K562 (cell line): ENCODE data around the gene GAMT. TPM values are rescaled to one million over a fixed set of nuclear protein-coding genes. Genes with fewer than 3 reads are reported as not detected.

Source experiments
- ATAC-seq: fragments of 200-7000 bp; cut with Tn5 transposase; 3 replicates; pipeline ENCODE4 v1.9.1; 2020; ENCODE audit warnings: moderate library complexity
- BruUV-seq: library from RNA; stranded (reverse); fragments of 400-500 nt; replicated peaks from 2 replicates; lab custom pipeline; 2021; lab: Mats Ljungman, UMichigan
- CTCF ChIA-PET: fragments of 300-600 bp; formaldehyde crosslinking; extraction: SDS; loops from one replicate; lab custom pipeline; 2021; ENCODE audit warnings: low intra/inter-chr PET ratio; lab: Yijun Ruan, JAX
- POLR2A ChIA-PET: fragments of 300-600, 350-650 bp; sonication (Branson Sonifier 250); formaldehyde crosslinking; extraction: SDS; loops from one replicate; lab custom pipeline; 2021; ENCODE audit warnings: antibody characterized with exemption, inconsistent platforms; lab: Yijun Ruan, JAX
- DNase-seq, 4 experiments: peaks; one replicate each; pipeline versions ENCODE4 v3.0.0 to v3.0.0-alpha.2; 2011 to 2018; ENCODE audit warnings: low spot score in 3 of 4, mixed read lengths in 3 of 4; ENCODE audit errors: extremely low read depth in 1 of 4
- FAIRE-seq: peaks from 2 replicates; lab custom pipeline; 2011; peaks lifted over from hg19 to GRCh38; lab: Jason Lieb, UNC
- H2AFZ ChIP-seq: 2 replicates; pipeline ENCODE4 v1.6.0; 2011; ENCODE audit warnings: low read depth, low read length, control low read depth, inconsistent platforms
- H3K27ac ChIP-seq: fragments of 200-600 bp; 3 replicates; pipeline ENCODE4 v1.8.0; 2011; ENCODE audit warnings: low read depth, mild to moderate bottlenecking, control low read depth, inconsistent platforms, low read length, moderate library complexity, mixed read lengths; ENCODE audit errors: extremely low read depth
- H3K27me3 ChIP-seq, 2 experiments: fragments of 300-600 bp in 1 of 2; 2 replicates in 1 of 2; 3 replicates in 1 of 2; pipeline versions ENCODE4 v1.6.0 to v1.8.0; 2011; ENCODE audit warnings: inconsistent platforms in 2 of 2, low read length in 2 of 2, mild to moderate bottlenecking in 1 of 2, mixed read lengths in 1 of 2, moderate library complexity in 1 of 2; ENCODE audit not compliant: control insufficient read depth in 2 of 2, insufficient read depth in 2 of 2
- H3K36me3 ChIP-seq: fragments of 300-600 bp; 3 replicates; pipeline ENCODE4 v1.8.0; 2011; ENCODE audit warnings: mild to moderate bottlenecking, low read length, inconsistent platforms; ENCODE audit not compliant: control insufficient read depth, insufficient read depth
- H3K4me1 ChIP-seq, 2 experiments: fragments of 200-600 bp in 1 of 2; replicated peaks in 1 of 2; 2 replicates in 1 of 2; 3 replicates in 1 of 2; pipeline versions ENCODE4 v1.5.1 to v1.8.0; 2011; ENCODE audit warnings: inconsistent platforms in 2 of 2, low read length in 2 of 2, mild to moderate bottlenecking in 1 of 2, mixed read lengths in 1 of 2, moderate library complexity in 1 of 2; ENCODE audit not compliant: control insufficient read depth in 2 of 2, insufficient read depth in 2 of 2
- H3K4me2 ChIP-seq: 2 replicates; pipeline ENCODE4 v1.6.1; 2011; ENCODE audit warnings: low read length, control low read depth, inconsistent platforms, mixed read lengths; ENCODE audit not compliant: insufficient read depth
- H3K4me3 ChIP-seq: fragments of 200-600 bp; sonication (generic), shearing (Covaris generic); 2 replicates; pipeline ENCODE4 v1.5.1; 2016; ENCODE audit warnings: control low read depth, inconsistent platforms
- H3K79me2 ChIP-seq: fragments of 200-600 bp; 3 replicates; pipeline ENCODE4 v1.8.0; 2011; ENCODE audit warnings: low read length, inconsistent platforms; ENCODE audit not compliant: control insufficient read depth, insufficient read depth
- H3K9ac ChIP-seq, 2 experiments: 2 replicates each; pipeline versions ENCODE4 v1.6.0 to v1.6.1; 2011; ENCODE audit warnings: low read depth in 2 of 2, low read length in 2 of 2, control low read depth in 1 of 2, inconsistent platforms in 1 of 2, mild to moderate bottlenecking in 1 of 2, mixed read lengths in 1 of 2; ENCODE audit not compliant: insufficient read depth in 1 of 2
- H3K9me1 ChIP-seq: one replicate; pipeline ENCODE4 v1.6.0; 2011; ENCODE audit warnings: inconsistent platforms, mild to moderate bottlenecking, low read length, moderate library complexity; ENCODE audit not compliant: control insufficient read depth, insufficient read depth
- H3K9me3 ChIP-seq: replicated peaks from 2 replicates; pipeline ENCODE4 v1.5.1; 2011; ENCODE audit warnings: low read depth, low read length, inconsistent platforms; ENCODE audit not compliant: control insufficient read depth, insufficient read depth
- H4K20me1 ChIP-seq: replicated peaks from 2 replicates; pipeline ENCODE4 v1.6.1; 2011; ENCODE audit warnings: low read length, inconsistent platforms, mixed read lengths; ENCODE audit not compliant: control insufficient read depth, insufficient read depth
- BCOR ChIP-seq: fragments of 450-650 bp; IDR thresholded peaks from 2 replicates; pipeline ENCODE4 v1.6.1; 2016
- CBX1 ChIP-seq: sonication (generic); IDR thresholded peaks from 2 replicates; pipeline ENCODE4 v1.6.1; 2016; ENCODE audit warnings: antibody characterized with exemption, low read depth, mild to moderate bottlenecking
- HDAC1 ChIP-seq, 2 experiments: fragments of 450-650 bp; IDR thresholded peaks; 2 replicates each; pipeline ENCODE4 v1.6.1; 2016 to 2017; ENCODE audit warnings: inconsistent platforms in 1 of 2, mild to moderate bottlenecking in 1 of 2, moderate library complexity in 1 of 2
- HDGF ChIP-seq: fragments of 450-650 bp; IDR thresholded peaks from 2 replicates; pipeline ENCODE4 v1.6.1; 2016
- HNRNPH1 ChIP-seq: fragments of 200-400 bp; formaldehyde crosslinking; optimal IDR thresholded peaks from 2 replicates; pipeline ENCODE3; 2017; ENCODE audit warnings: low read depth, mild to moderate bottlenecking, low read length, moderate library complexity
- MCM5 ChIP-seq: fragments of 450-650 bp; IDR thresholded peaks from 2 replicates; pipeline ENCODE4 v1.6.1; 2016; ENCODE audit warnings: low read depth
- MYBL2 ChIP-seq, 2 experiments: fragments of 450-650 bp in 1 of 2; sonication (generic) in 1 of 2; formaldehyde crosslinking in 1 of 2; IDR thresholded peaks; 2 replicates each; pipeline versions ENCODE4 v1.6.1 to v1.8.1; 2017 to 2022; ENCODE audit warnings: borderline replicate concordance in 1 of 2, inconsistent platforms in 1 of 2, low read depth in 1 of 2, mild to moderate bottlenecking in 1 of 2, missing genetic modification reagents in 1 of 2, moderate library complexity in 1 of 2
- PHF20 ChIP-seq: fragments of 450-650 bp; IDR thresholded peaks from 2 replicates; pipeline ENCODE4 v1.6.1; 2018; ENCODE audit not compliant: partially characterized antibody
- PTBP1 ChIP-seq: fragments of 200-400 bp; formaldehyde crosslinking; IDR thresholded peaks from 2 replicates; pipeline ENCODE4 v1.6.1; 2017; ENCODE audit warnings: low read depth, low read length
- PTTG1 ChIP-seq: fragments of 450-650 bp; IDR thresholded peaks from 2 replicates; pipeline ENCODE4 v1.6.1; 2016; ENCODE audit warnings: low read depth, mild to moderate bottlenecking, missing genetic modification characterization, missing compliant biosample characterization
- SAFB ChIP-seq: fragments of 200-400 bp; formaldehyde crosslinking; IDR thresholded peaks from 2 replicates; pipeline ENCODE4 v1.6.1; 2017; ENCODE audit warnings: low read depth, low read length, borderline replicate concordance
- SMAD2 ChIP-seq: fragments of 150-350 bp; IDR thresholded peaks from 2 replicates; pipeline ENCODE4 v1.6.1; 2014; ENCODE audit warnings: low read depth, mild to moderate bottlenecking, low read length
- SRSF1 ChIP-seq: fragments of 200-400 bp; formaldehyde crosslinking; IDR thresholded peaks from 2 replicates; pipeline ENCODE4 v1.6.1; 2017; ENCODE audit warnings: mild to moderate bottlenecking, low read depth, low read length, moderate library complexity
- ZFP1 ChIP-seq: fragments of 450-650 bp; formaldehyde crosslinking; IDR thresholded peaks from 2 replicates; pipeline ENCODE4 v1.4.0; 2020; ENCODE audit warnings: mild to moderate bottlenecking, mixed read lengths
- ZFP36 ChIP-seq: fragments of 150-350 bp; IDR thresholded peaks from 2 replicates; pipeline ENCODE4 v1.6.1; 2018; ENCODE audit warnings: low read length, low read depth; ENCODE audit not compliant: partially characterized antibody
- ZNF24 ChIP-seq: fragments of 450-650 bp; IDR thresholded peaks from 2 replicates; pipeline ENCODE4 v1.6.1; 2016
- ZNF431 ChIP-seq: sonication (generic); formaldehyde crosslinking; IDR thresholded peaks from 2 replicates; pipeline ENCODE4 v1.8.0; 2022; ENCODE audit warnings: mild to moderate bottlenecking, missing genetic modification reagents
- WGBS: fragments of 100-300 bp; shearing (Covaris generic); methylation state at CpG from one replicate; pipeline ENCODE4 v1.1.6; 2016; ENCODE audit warnings: low coverage, mixed read lengths; ENCODE audit not compliant: insufficient coverage; ENCODE audit errors: missing lambda C conversion rate; 5-methylcytosine and 5-hydroxymethylcytosine counted together
- in situ Hi-C: fragments of 300-500 bp; cut with MboI; formaldehyde crosslinking; loops from 4 replicates; pipeline ENCODE4 v1.15.0; 2018; ENCODE audit warnings: inconsistent platforms, mixed read lengths
- intact Hi-C: fragments of 100-400 bp; cut with micrococcal nuclease; formaldehyde crosslinking; loops from 2 replicates; pipeline ENCODE4 v1.14.2; 2022
- polyA plus RNA-seq, 8 experiments: library from polyadenylated mRNA; depleted of rRNA in 4 of 8; stranded (reverse) in 5 of 8; unstranded in 3 of 8; fragments of >200 nt; fragmentation: Nextera tagmentation in 2 of 8; fragmentation: Illumina TruSeq in 1 of 8; extraction: Ambion mirVana in 2 of 8; extraction: Trizol in 1 of 8; gene quantifications; 2 replicates each; pipeline versions ENCODE4 v1.2.1 to v1.2.3, GENCODE V29; 2011 to 2014; ENCODE audit warnings: inconsistent platforms in 1 of 8, missing spikeins in 1 of 8
- total RNA-seq, 7 experiments: library from RNA; depleted of rRNA in 6 of 7; stranded (reverse); fragments of >200 nt in 6 of 7; fragmentation: Illumina TruSeq in 2 of 7; extraction: Trizol in 2 of 7; gene quantifications; 2 replicates each; pipeline versions ENCODE4 v1.2.1 to v1.2.3, GENCODE V29; 2011 to 2021; ENCODE audit warnings: low replicate concordance in 1 of 7
- TF ChIP-seq, protein P1 (sequence below): sonication (generic); formaldehyde crosslinking; IDR thresholded peaks from 2 replicates; pipeline ENCODE4 v1.8.0; 2022; ENCODE audit warnings: missing genetic modification reagents, mild to moderate bottlenecking, moderate library complexity, borderline replicate concordance
- TF ChIP-seq, protein P2 (sequence below): fragments of 200-800 bp; sonication (Bioruptor generic); IDR thresholded peaks from 2 replicates; pipeline ENCODE4 v1.6.1; 2016; ENCODE audit warnings: missing genetic modification characterization, missing compliant biosample characterization

GAMT gene
- total and polyA plus RNA-seq, 9 of the 15 experiments (the other 6 are each of a cell fraction or from before 2014, with no cell fraction given): 1.3 to 35.3 (median 27.2) TPM

DNA sequence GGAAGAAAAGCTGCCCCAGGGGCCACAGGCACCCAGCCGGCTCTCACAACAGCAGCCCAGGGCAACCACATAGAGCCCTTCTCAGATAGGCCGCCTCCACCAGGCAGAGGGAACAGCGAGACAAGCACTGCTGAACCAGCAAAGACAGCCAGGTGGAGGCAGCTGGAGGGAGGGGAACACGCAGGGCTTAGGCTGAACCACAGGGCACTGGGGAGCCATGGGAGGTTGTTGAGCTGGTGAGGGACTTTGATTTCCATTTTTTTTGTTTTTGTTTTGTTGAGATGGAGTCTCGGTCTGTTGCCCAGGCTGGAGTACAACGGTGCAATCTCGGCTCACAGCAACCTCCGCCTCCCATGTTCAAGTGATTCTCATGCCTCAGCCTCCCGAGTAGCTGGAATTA is 3.5 kb downstream of the GAMT start:
- no peak overlapping the region for H3K27ac ChIP-seq
- DNase-seq (no peak), FAIRE-seq (no peak), ATAC-seq (no peak)
- H3K4me1 ChIP-seq: peaks cover 5 to 88% of the 10 kb centered on the region in 2 experiments; a peak in 3 of 5 replicates
- intact Hi-C loops (no loop called here), in situ Hi-C loops (no loop called here)
- no peak overlapping the region for H2AFZ ChIP-seq
- WGBS: 79% methylated on average over 7 of the region's 9 CpGs
- H3K36me3 ChIP-seq: peaks cover 37% of the 10 kb centered on the region; the same call in 1 of the 3 replicates
- peaks cover 7% of the 10 kb centered on the region; the same call in 1 of the 2 replicates for H4K20me1 ChIP-seq
- no peak overlapping the region for H3K4me3 ChIP-seq
- H3K9me1 ChIP-seq: no peaks in the 10 kb centered on the region
- H3K79me2 ChIP-seq: peaks cover 12% of the 10 kb centered on the region
- ChIA-PET POLR2A (interaction anchor here (0.6 to 1.9 kb wide), 5 partner anchors 12 to 607 kb away, joined by 3 to 6 read pairs (median 3); partner anchors contain the start of genes CIRBP and PLK5), CTCF (interaction anchor here (0.5 kb wide), 1 partner anchor 199 kb away, joined by 9 read pairs; no protein-coding TSS in a partner anchor)
- no peak overlapping the region; a peak in 1 of 4 replicates for H3K9ac ChIP-seq
- H3K4me2 ChIP-seq: no peak overlapping the region
- H3K27me3 ChIP-seq: no peaks in the 10 kb centered on the region
- BruUV-seq: TSS peak; percentile 44
- H3K9me3 ChIP-seq: no peaks in the 10 kb centered on the region
- 0 out of 2 replicates have a peak, but pooled peaks have one; percentile 82 for TF ChIP-seq PTBP1
- peak; percentile 99 for TF ChIP-seq BCOR
- TF ChIP-seq HDGF: no peak
- TF ChIP-seq, protein P1, sequence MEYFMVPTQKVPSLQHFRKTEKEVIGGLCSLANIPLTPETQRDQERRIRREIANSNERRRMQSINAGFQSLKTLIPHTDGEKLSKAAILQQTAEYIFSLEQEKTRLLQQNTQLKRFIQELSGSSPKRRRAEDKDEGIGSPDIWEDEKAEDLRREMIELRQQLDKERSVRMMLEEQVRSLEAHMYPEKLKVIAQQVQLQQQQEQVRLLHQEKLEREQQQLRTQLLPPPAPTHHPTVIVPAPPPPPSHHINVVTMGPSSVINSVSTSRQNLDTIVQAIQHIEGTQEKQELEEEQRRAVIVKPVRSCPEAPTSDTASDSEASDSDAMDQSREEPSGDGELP (CRISPR knock-in tag): peak; percentile 26; the same call in 1 of the 2 replicates
- TF ChIP-seq SAFB: no peak
- TF ChIP-seq HDAC1 (IDR thresholded peaks at IDR 0.05): no peak
- no peak for TF ChIP-seq MCM5
- TF ChIP-seq ZFP36: peak; percentile 88
- TF ChIP-seq, protein P2, sequence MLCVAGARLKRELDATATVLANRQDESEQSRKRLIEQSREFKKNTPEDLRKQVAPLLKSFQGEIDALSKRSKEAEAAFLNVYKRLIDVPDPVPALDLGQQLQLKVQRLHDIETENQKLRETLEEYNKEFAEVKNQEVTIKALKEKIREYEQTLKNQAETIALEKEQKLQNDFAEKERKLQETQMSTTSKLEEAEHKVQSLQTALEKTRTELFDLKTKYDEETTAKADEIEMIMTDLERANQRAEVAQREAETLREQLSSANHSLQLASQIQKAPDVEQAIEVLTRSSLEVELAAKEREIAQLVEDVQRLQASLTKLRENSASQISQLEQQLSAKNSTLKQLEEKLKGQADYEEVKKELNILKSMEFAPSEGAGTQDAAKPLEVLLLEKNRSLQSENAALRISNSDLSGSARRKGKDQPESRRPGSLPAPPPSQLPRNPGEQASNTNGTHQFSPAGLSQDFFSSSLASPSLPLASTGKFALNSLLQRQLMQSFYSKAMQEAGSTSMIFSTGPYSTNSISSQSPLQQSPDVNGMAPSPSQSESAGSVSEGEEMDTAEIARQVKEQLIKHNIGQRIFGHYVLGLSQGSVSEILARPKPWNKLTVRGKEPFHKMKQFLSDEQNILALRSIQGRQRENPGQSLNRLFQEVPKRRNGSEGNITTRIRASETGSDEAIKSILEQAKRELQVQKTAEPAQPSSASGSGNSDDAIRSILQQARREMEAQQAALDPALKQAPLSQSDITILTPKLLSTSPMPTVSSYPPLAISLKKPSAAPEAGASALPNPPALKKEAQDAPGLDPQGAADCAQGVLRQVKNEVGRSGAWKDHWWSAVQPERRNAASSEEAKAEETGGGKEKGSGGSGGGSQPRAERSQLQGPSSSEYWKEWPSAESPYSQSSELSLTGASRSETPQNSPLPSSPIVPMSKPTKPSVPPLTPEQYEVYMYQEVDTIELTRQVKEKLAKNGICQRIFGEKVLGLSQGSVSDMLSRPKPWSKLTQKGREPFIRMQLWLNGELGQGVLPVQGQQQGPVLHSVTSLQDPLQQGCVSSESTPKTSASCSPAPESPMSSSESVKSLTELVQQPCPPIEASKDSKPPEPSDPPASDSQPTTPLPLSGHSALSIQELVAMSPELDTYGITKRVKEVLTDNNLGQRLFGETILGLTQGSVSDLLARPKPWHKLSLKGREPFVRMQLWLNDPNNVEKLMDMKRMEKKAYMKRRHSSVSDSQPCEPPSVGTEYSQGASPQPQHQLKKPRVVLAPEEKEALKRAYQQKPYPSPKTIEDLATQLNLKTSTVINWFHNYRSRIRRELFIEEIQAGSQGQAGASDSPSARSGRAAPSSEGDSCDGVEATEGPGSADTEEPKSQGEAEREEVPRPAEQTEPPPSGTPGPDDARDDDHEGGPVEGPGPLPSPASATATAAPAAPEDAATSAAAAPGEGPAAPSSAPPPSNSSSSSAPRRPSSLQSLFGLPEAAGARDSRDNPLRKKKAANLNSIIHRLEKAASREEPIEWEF (CRISPR knock-in tag): no peak
- TF ChIP-seq SRSF1: no peak
- TF ChIP-seq ZFP1 (CRISPR knock-in tag): no peak
- peak; percentile 88 for TF ChIP-seq CBX1
- peak; percentile 68 for TF ChIP-seq PHF20
- TF ChIP-seq SMAD2: no peak
- no peak for TF ChIP-seq MYBL2 (IDR thresholded peaks at IDR 0.05; ENCODE audit: low read depth)
- no peak for TF ChIP-seq MYBL2 (CRISPR knock-in tag; IDR thresholded peaks at IDR 0.05; ENCODE audit: borderline replicate concordance)
- no peak for TF ChIP-seq ZNF431 (CRISPR knock-in tag)
- no peak for TF ChIP-seq HNRNPH1
- TF ChIP-seq PTTG1 (tag): no peak
- no peak for TF ChIP-seq ZNF24
